Measurements from ENCODE around the gene TCF7L2. TPM values are rescaled to one million over a fixed set of nuclear protein-coding genes. Genes with fewer than 3 reads are reported as not detected.

The TCF7L2 gene
- polyA plus RNA-seq, 3 donors, result 2.1 to 23.5 (median 6.1) TPM

GRCh38 chr10:112973046-112973445, 23.0 kb downstream of the TCF7L2 start:
- Mint-ChIP-seq H3K27ac (no peak overlapping the region), H3K4me1 (no peaks in the 10 kb centered on the region), H3K4me3 (no peak overlapping the region), H3K9me3 (no peaks in the 10 kb centered on the region), H3K27me3 (ENCODE audit: low read depth in 3 of 3) (peaks cover 0 to 2% (median 0%) of the 10 kb centered on the region in 3 donors), H3K36me3 (peaks cover 69 to 77% of the 10 kb centered on the region in 2 donors)
- 100% methylated on average over 4 of the region's 5 CpGs for WGBS (ENCODE audit: insufficient coverage)
- no peaks in the 10 kb centered on the region for H3K79me2 ChIP-seq (ENCODE audit: insufficient read depth, low read length)
- H3K27ac ChIP-seq (ENCODE audit: low read depth in 1 of 2, low read length in 2 of 2), result no peak overlapping the region
- intact Hi-C loops (cut with micrococcal nuclease), result no loop called here
- peaks cover 99% of the 10 kb centered on the region for H4K20me1 ChIP-seq (ENCODE audit: insufficient read depth, low read length)
- TF ChIP-seq CTCF (IDR thresholded peaks at IDR 0.05), result no peak
- no peak overlapping the region for H3K9ac ChIP-seq (ENCODE audit: insufficient read depth, low read length, poor library complexity, severe bottlenecking)
- DNase-seq, result no peak
- no peak overlapping the region for H3K4me2 ChIP-seq (replicated peaks; ENCODE audit: extremely low read depth, low read length, poor library complexity, severe bottlenecking)
- H3K27me3 ChIP-seq (ENCODE audit: control insufficient read depth in 2 of 2, insufficient read depth in 2 of 2, low read length in 2 of 2), result no peaks in the 10 kb centered on the region
- no peak overlapping the region for H3K4me3 ChIP-seq (replicated peaks in 1 of 3; ENCODE audit: low read depth in 2 of 3, low read length in 3 of 3)
- no peaks in the 10 kb centered on the region for H3K9me3 ChIP-seq (replicated peaks in 1 of 2; ENCODE audit: control insufficient read depth in 1 of 2, insufficient read depth in 1 of 2, low read length in 2 of 2)
- no peaks in the 10 kb centered on the region for H3K4me1 ChIP-seq (ENCODE audit: control insufficient read depth in 1 of 2, insufficient read depth in 2 of 2, low read length in 2 of 2)
- H2AFZ ChIP-seq (ENCODE audit: insufficient read depth, low read depth, low read length, poor library complexity, severe bottlenecking), result no peak overlapping the region
- peaks cover 14 to 56% of the 10 kb centered on the region in 2 donors for H3K36me3 ChIP-seq (replicated peaks in 1 of 2; ENCODE audit: control insufficient read depth in 1 of 2, insufficient read depth in 2 of 2, low read length in 2 of 2)

DNA sequence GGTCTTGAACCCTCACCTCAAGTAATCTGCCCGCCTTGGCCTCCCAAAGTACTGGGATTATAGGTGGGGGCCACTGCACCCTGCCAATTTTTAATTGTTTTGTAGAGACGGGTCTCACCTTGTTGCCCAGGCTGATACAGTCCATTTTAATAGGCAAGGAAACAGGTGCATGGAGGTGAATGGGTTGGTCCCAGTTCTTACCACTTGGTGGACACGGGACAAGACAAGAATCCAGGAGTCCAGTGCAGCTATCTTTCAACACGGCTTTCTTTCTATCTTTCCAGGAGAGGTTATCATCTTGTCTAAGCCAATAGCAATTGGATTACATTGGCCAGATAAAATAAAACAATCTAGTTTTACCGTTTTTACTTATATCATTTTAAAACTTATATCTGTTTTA, 23.8 kb downstream of the TCF7L2 start:
- Mint-ChIP-seq H3K36me3 (peaks cover 67 to 73% of the 10 kb centered on the region in 2 donors), H3K9me3 (no peaks in the 10 kb centered on the region), H3K4me3 (no peak overlapping the region), H3K27me3 (ENCODE audit: low read depth in 3 of 3) (peaks cover 0 to 2% (median 0%) of the 10 kb centered on the region in 3 donors), H3K4me1 (no peaks in the 10 kb centered on the region), H3K27ac (no peak overlapping the region)
- no peak overlapping the region for H2AFZ ChIP-seq (ENCODE audit: insufficient read depth, low read depth, low read length, poor library complexity, severe bottlenecking)
- H4K20me1 ChIP-seq (ENCODE audit: insufficient read depth, low read length), result peaks cover 98% of the 10 kb centered on the region
- DNase-seq, result no peak
- WGBS (ENCODE audit: insufficient coverage), result 100% methylated on average over 1 of the region's 5 CpGs
- H3K9ac ChIP-seq (ENCODE audit: insufficient read depth, low read length, poor library complexity, severe bottlenecking), result no peak overlapping the region
- H3K79me2 ChIP-seq (ENCODE audit: insufficient read depth, low read length), result no peaks in the 10 kb centered on the region
- no peak overlapping the region for H3K4me2 ChIP-seq (replicated peaks; ENCODE audit: extremely low read depth, low read length, poor library complexity, severe bottlenecking)
- H3K4me1 ChIP-seq (ENCODE audit: control insufficient read depth in 1 of 2, insufficient read depth in 2 of 2, low read length in 2 of 2), result no peaks in the 10 kb centered on the region
- H3K9me3 ChIP-seq (replicated peaks in 1 of 2; ENCODE audit: control insufficient read depth in 1 of 2, insufficient read depth in 1 of 2, low read length in 2 of 2), result no peaks in the 10 kb centered on the region
- H3K27me3 ChIP-seq (ENCODE audit: control insufficient read depth in 2 of 2, insufficient read depth in 2 of 2, low read length in 2 of 2), result no peaks in the 10 kb centered on the region
- H3K36me3 ChIP-seq (replicated peaks in 1 of 2; ENCODE audit: control insufficient read depth in 1 of 2, insufficient read depth in 2 of 2, low read length in 2 of 2), result peaks cover 14 to 49% of the 10 kb centered on the region in 2 donors
- intact Hi-C loops (cut with micrococcal nuclease), result no loop called here
- H3K4me3 ChIP-seq (replicated peaks in 1 of 3; ENCODE audit: low read depth in 2 of 3, low read length in 3 of 3), result no peak overlapping the region
- H3K27ac ChIP-seq (ENCODE audit: low read depth in 1 of 2, low read length in 2 of 2), result no peak overlapping the region
- TF ChIP-seq CTCF (IDR thresholded peaks at IDR 0.05), result no peak
